ENCODE measurements around the gene RBM3. TPM values are rescaled to one million over a fixed set of nuclear protein-coding genes. Genes with fewer than 3 reads are reported as not detected.

RBM3 gene
- total and polyA plus RNA-seq, 10 of the 15 experiments (the other 5 are each of a cell fraction or from before 2014, with no cell fraction given): 170 to 467 (median 259) TPM

- TF ChIP-seq ZBTB40 (IDR thresholded peaks at IDR 0.05; ENCODE audit: borderline replicate concordance) (no peak), ELK1 (IDR thresholded peaks at IDR 0.05; ENCODE audit: low read depth, low read length) (no peak), ZZZ3 (IDR thresholded peaks at IDR 0.05; ENCODE audit: control insufficient read depth, insufficient read length, low read depth) (no peak)
These were observed 42.8 kb upstream of the RBM3 start (continued) for GRCh38 chrX:48531358-48531959.

- H3K9ac ChIP-seq (ENCODE audit: control insufficient read depth, insufficient read depth, low read length): no peak overlapping the region
- H3K4me2 ChIP-seq (ENCODE audit: control insufficient read depth, insufficient read depth): no peak overlapping the region
- no peaks in the 10 kb centered on the region for H3K79me2 ChIP-seq (ENCODE audit: control insufficient read depth, insufficient read depth, low read length)
- no peak for TF ChIP-seq JUNB (IDR thresholded peaks at IDR 0.05)
- TF ChIP-seq FOXM1 (IDR thresholded peaks at IDR 0.05; ENCODE audit: low read depth, low read length): no peak
- TF ChIP-seq DPF2 (IDR thresholded peaks at IDR 0.05): no peak
- TF ChIP-seq CUX1 (IDR thresholded peaks at IDR 0.05; ENCODE audit: insufficient replicate concordance, low read depth, low read length): no peak
- TF ChIP-seq GATAD2B (conservative IDR thresholded peaks at IDR 0.05; ENCODE audit: low read depth): no peak
- H3K27me3 ChIP-seq (replicated peaks in 1 of 2; ENCODE audit: control insufficient read depth in 2 of 2, insufficient read depth in 2 of 2, low read length in 1 of 2): no peaks in the 10 kb centered on the region
- H3K4me1 ChIP-seq (ENCODE audit: control insufficient read depth, insufficient read depth, low read length): no peaks in the 10 kb centered on the region
- no TSS peak for BruUV-seq (replicated peaks)
- H4K20me1 ChIP-seq (ENCODE audit: control insufficient read depth, insufficient read depth): no peaks in the 10 kb centered on the region
- peaks cover 0 to 2% of the 10 kb centered on the region in 2 experiments for H3K36me3 ChIP-seq (ENCODE audit: control insufficient read depth in 2 of 2, insufficient read depth in 2 of 2, low read length in 1 of 2)
- intact Hi-C loops (cut with micrococcal nuclease; ENCODE audit: unreplicated experiment) (no loop called here), in situ Hi-C loops (cut with MboI) (no loop called here)
- SMC1A ChIA-PET (ENCODE audit: uncharacterized antibody, unreplicated experiment): no interaction called here
- WGBS (ENCODE audit: insufficient coverage, insufficient replicate concordance, low lambda C conversion rate, missing lambda C conversion rate): 64% methylated on average over 1 of the region's 1 CpG
- no peak overlapping the region for H2AFZ ChIP-seq (ENCODE audit: control insufficient read depth, low read depth, low read length)
- H3K4me3 ChIP-seq: no peak overlapping the region
- POLR2A ChIA-PET: no interaction called here
- H3K9me3 ChIP-seq (replicated peaks; ENCODE audit: control insufficient read depth, insufficient read depth, low read length): no peaks in the 10 kb centered on the region
- H3K27ac ChIP-seq (ENCODE audit: control insufficient read depth, insufficient read depth): no peak overlapping the region
- RAD21 ChIA-PET (ENCODE audit: unreplicated experiment): no interaction called here
- FAIRE-seq: no peak
- CTCF ChIA-PET: no interaction called here
- DNase-seq (ENCODE audit: low read depth, low spot score): no peak
- no peak for ATAC-seq
These were observed 42.1 kb upstream of the RBM3 start for GRCh38 chrX:48532161-48532560.
